ENCODE results near the gene QARS1.

DNA sequence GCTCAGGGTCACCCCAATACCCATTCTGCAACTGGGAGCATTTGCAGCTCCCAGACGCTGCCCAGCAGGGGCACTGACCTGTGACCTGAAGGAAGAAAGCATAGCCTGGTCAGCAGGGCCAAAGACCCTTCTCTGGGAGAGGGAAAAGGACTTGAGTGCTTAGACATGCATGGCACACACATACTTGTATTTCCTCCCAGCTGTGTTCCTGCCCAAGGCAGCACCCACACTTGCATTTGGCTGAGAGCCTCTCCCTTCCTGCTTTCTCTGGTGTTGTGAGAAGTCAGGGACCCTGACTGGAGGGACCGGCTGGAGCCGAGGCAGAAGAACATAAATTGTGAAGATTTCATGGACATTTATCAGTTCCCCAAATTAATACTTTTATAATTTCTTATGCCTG lies 35.5 kb upstream of the QARS1 start:
- no peak for TF ChIP-seq CTCF (IDR thresholded peaks at IDR 0.05)
- no peak for TF ChIP-seq POLR2A (IDR thresholded peaks at IDR 0.05)
- no peak for TF ChIP-seq EP300 (IDR thresholded peaks at IDR 0.05; ENCODE audit: low read depth)
- no peak for TF ChIP-seq POLR2AphosphoS5 (IDR thresholded peaks at IDR 0.05)

All from transverse colon (tissue), 4 donors.